T-helper 1 cell treated with Interleukin-12 subunit alpha and Interleukin-12 subunit beta and Interleukin-4 antibody, amounts not matched to agents 30 ng/mL and 1 ng/mL, for 36 hours (primary cell): ENCODE results near the gene SLC35C1. TPM values are rescaled to one million over a fixed set of nuclear protein-coding genes. Genes with fewer than 3 reads are reported as not detected.

Experiments
- intact Hi-C: fragments of 100-400 bp; cut with micrococcal nuclease; formaldehyde crosslinking; loops from one replicate; pipeline ENCODE4 v1.15.1; 2024
- total RNA-seq: library from RNA; stranded (reverse); gene quantifications from 2 replicates; pipeline ENCODE4 v1.2.3, GENCODE V29; 2022

Gene SLC35C1
- total RNA-seq, 1 donor from 2014 or later = 24.4 TPM

GRCh38 chr11:45860764-45861510, 56.0 kb downstream of the SLC35C1 start:
- intact Hi-C loops = no loop called here

Other genes with a start within 250 kb of the SLC35C1 start
- gene CHST1, start 139.5 kb upstream of the SLC35C1 start, total RNA-seq = 0.17 TPM in 1 of 2 replicates, not detected in the other
- 24.0 and 27.9 TPM in 2 replicates for gene CRY2, start 42.3 kb downstream of the SLC35C1 start, total RNA-seq
- 0.96 and 1.9 TPM in 2 replicates for gene MAPK8IP1, start 80.5 kb downstream of the SLC35C1 start, total RNA-seq
- gene FREY1, start 102.1 kb downstream of the SLC35C1 start, total RNA-seq = 2.7 and 3.4 TPM in 2 replicates
- gene PEX16, start 112.7 kb downstream of the SLC35C1 start, total RNA-seq = 51.5 and 53.3 TPM in 2 replicates
- not detected in 2 replicates for gene LARGE2, start 117.5 kb downstream of the SLC35C1 start, total RNA-seq